HEK293 (cell line): ENCODE results near the gene CHST15.

Source experiments
- CTCF ChIA-PET: fragments of 350-600 bp; formaldehyde crosslinking; extraction: SDS; loops from one replicate; lab custom pipeline; 2021; ENCODE audit warnings: antibody characterized with exemption; lab: Yijun Ruan, JAX
- POLR2A ChIA-PET: fragments of 300-600 bp; formaldehyde crosslinking; extraction: SDS; loops from one replicate; lab custom pipeline; 2020; ENCODE audit warnings: antibody characterized with exemption, inconsistent platforms; lab: Yijun Ruan, JAX
- H3K27ac ChIP-seq: fragments of 200-500 bp; sonication (Bioruptor generic); 2 replicates; pipeline ENCODE4 v1.5.1; 2014; ENCODE audit warnings: low read depth, low read length, control low read depth, inconsistent platforms; ENCODE audit errors: extremely low read depth
- H3K36me3 ChIP-seq, 2 experiments: fragments of 200-500 bp in 1 of 2; sonication (Bioruptor generic) in 1 of 2; 1 replicate in 1 of 2; 2 replicates in 1 of 2; pipeline ENCODE4 v1.5.1; 2014 to 2017; ENCODE audit warnings: inconsistent platforms in 2 of 2, low read length in 2 of 2; ENCODE audit not compliant: control insufficient read depth in 2 of 2, insufficient read depth in 1 of 2
- H3K4me1 ChIP-seq: fragments of 200-500 bp; sonication (Bioruptor generic); 2 replicates; pipeline ENCODE4 v1.5.1; 2014; ENCODE audit warnings: mild to moderate bottlenecking, low read length, inconsistent platforms; ENCODE audit not compliant: control insufficient read depth, insufficient read depth
- H3K4me3 ChIP-seq: 2 replicates; pipeline ENCODE4 v1.5.1; 2011; ENCODE audit warnings: low read depth, mild to moderate bottlenecking, control low read depth, low read length, moderate library complexity
- H3K9me3 ChIP-seq: fragments of 200-500 bp; sonication (Bioruptor generic); 2 replicates; pipeline ENCODE4 v1.5.1; 2014; ENCODE audit warnings: low read depth, low read length, inconsistent platforms; ENCODE audit not compliant: control insufficient read depth, insufficient read depth
- BCL11B ChIP-seq: fragments of 450-650 bp; formaldehyde crosslinking; IDR thresholded peaks from 2 replicates; pipeline ENCODE4 v1.5.1; 2016; ENCODE audit warnings: low read depth, missing biosample characterization, missing genetic modification characterization
- SALL2 ChIP-seq: fragments of 450-650 bp; formaldehyde crosslinking; IDR thresholded peaks from 2 replicates; pipeline ENCODE4 v1.5.0; 2017; ENCODE audit warnings: missing biosample characterization, mild to moderate bottlenecking, missing genetic modification characterization, borderline replicate concordance
- SP2 ChIP-seq: fragments of 450-650 bp; formaldehyde crosslinking; IDR thresholded peaks from 2 replicates; pipeline ENCODE4 v1.5.1; 2016; ENCODE audit warnings: missing biosample characterization, missing genetic modification characterization
- SP3 ChIP-seq: fragments of 450-650 bp; formaldehyde crosslinking; IDR thresholded peaks from 2 replicates; pipeline ENCODE4 v1.5.1; 2016; ENCODE audit warnings: missing biosample characterization, missing genetic modification characterization
- TRIM28 ChIP-seq: IDR thresholded peaks from 2 replicates; pipeline ENCODE4 v1.6.1; 2011; ENCODE audit warnings: low read length, control low read depth, borderline replicate concordance
- ZNF132 ChIP-seq: fragments of 450-650 bp; formaldehyde crosslinking; IDR thresholded peaks from 2 replicates; pipeline ENCODE4 v1.5.1; 2017; ENCODE audit warnings: missing biosample characterization, missing genetic modification characterization, borderline replicate concordance
- ZNF155 ChIP-seq: fragments of 450-650 bp; formaldehyde crosslinking; IDR thresholded peaks from 2 replicates; pipeline ENCODE4 v1.5.1; 2016; ENCODE audit warnings: missing biosample characterization, missing genetic modification characterization
- ZNF174 ChIP-seq: fragments of 450-650 bp; formaldehyde crosslinking; IDR thresholded peaks from 2 replicates; pipeline ENCODE4 v1.5.0; 2017; ENCODE audit warnings: missing biosample characterization, mild to moderate bottlenecking, missing genetic modification characterization
- ZNF214 ChIP-seq: fragments of 450-650 bp; formaldehyde crosslinking; IDR thresholded peaks from 2 replicates; pipeline ENCODE4 v1.5.1; 2017; ENCODE audit warnings: missing biosample characterization, mild to moderate bottlenecking, missing genetic modification characterization, borderline replicate concordance
- ZNF248 ChIP-seq: fragments of 450-650 bp; formaldehyde crosslinking; IDR thresholded peaks from 2 replicates; pipeline ENCODE4 v1.5.1; 2017; ENCODE audit warnings: missing biosample characterization, missing genetic modification characterization
- ZNF266 ChIP-seq: fragments of 450-650 bp; formaldehyde crosslinking; IDR thresholded peaks from 2 replicates; pipeline ENCODE4 v1.5.1; 2016; ENCODE audit warnings: missing biosample characterization, missing genetic modification characterization, low read depth
- ZNF302 ChIP-seq: fragments of 450-650 bp; formaldehyde crosslinking; IDR thresholded peaks from 2 replicates; pipeline ENCODE4 v1.5.1; 2016; ENCODE audit warnings: missing biosample characterization, missing genetic modification characterization, low read depth
- ZNF335 ChIP-seq: fragments of 450-650 bp; formaldehyde crosslinking; conservative IDR thresholded peaks from 2 replicates; pipeline ENCODE4 v1.5.1; 2016; ENCODE audit warnings: missing biosample characterization, missing genetic modification characterization
- ZNF48 ChIP-seq: fragments of 450-650 bp; formaldehyde crosslinking; IDR thresholded peaks from 2 replicates; pipeline ENCODE4 v1.5.1; 2016; ENCODE audit warnings: missing biosample characterization, missing genetic modification characterization
- ZNF600 ChIP-seq: fragments of 450-650 bp; formaldehyde crosslinking; IDR thresholded peaks from 2 replicates; pipeline ENCODE4 v1.5.1; 2016; ENCODE audit warnings: missing biosample characterization, missing genetic modification characterization
- ZNF658 ChIP-seq: fragments of 450-650 bp; formaldehyde crosslinking; IDR thresholded peaks from 2 replicates; pipeline ENCODE4; 2016; ENCODE audit warnings: missing biosample characterization, missing genetic modification characterization
- TF ChIP-seq, protein P1 (sequence below): fragments of 450-650 bp; formaldehyde crosslinking; IDR thresholded peaks from 2 replicates; pipeline ENCODE4 v1.5.1; 2016; ENCODE audit warnings: missing biosample characterization, missing genetic modification characterization, low read depth
- TF ChIP-seq, protein P2 (sequence below): fragments of 450-650 bp; formaldehyde crosslinking; IDR thresholded peaks from 2 replicates; pipeline ENCODE4 v1.5.1; 2016; ENCODE audit warnings: missing biosample characterization, missing genetic modification characterization, borderline replicate concordance
- TF ChIP-seq, protein P3 (sequence below): fragments of 450-650 bp; formaldehyde crosslinking; IDR thresholded peaks from 2 replicates; pipeline ENCODE4 v1.5.1; 2016; ENCODE audit warnings: missing biosample characterization, missing genetic modification characterization
- TF ChIP-seq, protein P4 (sequence below): fragments of 450-650 bp; formaldehyde crosslinking; IDR thresholded peaks from 2 replicates; pipeline ENCODE4 v1.5.1; 2016; ENCODE audit warnings: missing biosample characterization, missing genetic modification characterization
- TF ChIP-seq, protein P5 (sequence below): fragments of 450-650 bp; formaldehyde crosslinking; IDR thresholded peaks from 2 replicates; pipeline ENCODE4 v1.5.1; 2016; ENCODE audit warnings: missing biosample characterization, missing genetic modification characterization, low read depth
- TF ChIP-seq, protein P6 (sequence below): fragments of 450-650 bp; formaldehyde crosslinking; IDR thresholded peaks from 2 replicates; pipeline ENCODE4 v1.5.1; 2017; ENCODE audit warnings: missing biosample characterization, missing genetic modification characterization

Gene CHST15

DNA sequence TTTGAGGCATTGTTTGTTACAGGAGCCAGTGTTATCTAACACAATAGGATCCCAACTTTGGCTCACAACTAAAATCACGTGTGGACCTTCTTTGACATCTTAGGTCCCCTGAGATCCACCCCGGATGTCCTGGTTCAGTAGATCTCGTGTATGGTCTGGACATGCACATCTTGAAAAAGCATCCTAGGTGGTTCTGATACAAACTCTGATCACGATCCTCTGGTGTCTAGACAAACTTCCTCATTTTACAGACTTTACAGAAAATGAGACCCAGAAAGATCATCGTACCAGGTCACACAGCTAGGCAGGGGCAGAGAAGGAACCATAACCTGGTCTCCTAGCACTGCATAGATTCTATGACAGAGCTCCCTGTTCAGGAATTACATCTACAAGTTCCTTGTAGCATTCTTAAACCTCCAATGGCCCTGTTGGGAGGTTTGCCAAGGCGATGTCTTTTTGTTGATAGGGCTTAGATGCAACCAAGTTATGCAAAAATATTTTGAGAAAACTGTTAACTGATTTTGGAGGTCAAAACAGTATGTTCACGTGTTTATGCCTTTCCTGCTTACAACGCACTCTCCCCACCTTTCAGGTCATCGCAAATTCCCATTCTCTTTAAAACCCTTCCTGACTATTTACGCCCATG lies 30.8 kb upstream of the CHST15 start:
- CTCF ChIA-PET = interaction anchor here (0.6 to 0.7 kb wide), 2 partner anchors 18 to 378 kb away, joined by 3 read pairs; no protein-coding TSS in a partner anchor
- TF ChIP-seq ZNF48 (tag by site-specific recombination) (no peak), ZNF174 (tag by site-specific recombination) (no peak), ZNF248 (tag by site-specific recombination) (no peak), ZNF214 (tag by site-specific recombination) (no peak), ZNF658 (no peak), ZNF266 (tag by site-specific recombination) (no peak), SP2 (tag by site-specific recombination) (no peak), ZNF132 (tag by site-specific recombination) (no peak)
- TF ChIP-seq, protein P1, sequence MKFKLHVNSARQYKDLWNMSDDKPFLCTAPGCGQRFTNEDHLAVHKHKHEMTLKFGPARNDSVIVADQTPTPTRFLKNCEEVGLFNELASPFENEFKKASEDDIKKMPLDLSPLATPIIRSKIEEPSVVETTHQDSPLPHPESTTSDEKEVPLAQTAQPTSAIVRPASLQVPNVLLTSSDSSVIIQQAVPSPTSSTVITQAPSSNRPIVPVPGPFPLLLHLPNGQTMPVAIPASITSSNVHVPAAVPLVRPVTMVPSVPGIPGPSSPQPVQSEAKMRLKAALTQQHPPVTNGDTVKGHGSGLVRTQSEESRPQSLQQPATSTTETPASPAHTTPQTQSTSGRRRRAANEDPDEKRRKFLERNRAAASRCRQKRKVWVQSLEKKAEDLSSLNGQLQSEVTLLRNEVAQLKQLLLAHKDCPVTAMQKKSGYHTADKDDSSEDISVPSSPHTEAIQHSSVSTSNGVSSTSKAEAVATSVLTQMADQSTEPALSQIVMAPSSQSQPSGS (tag by site-specific recombination) = no peak
- TF ChIP-seq, protein P2, sequence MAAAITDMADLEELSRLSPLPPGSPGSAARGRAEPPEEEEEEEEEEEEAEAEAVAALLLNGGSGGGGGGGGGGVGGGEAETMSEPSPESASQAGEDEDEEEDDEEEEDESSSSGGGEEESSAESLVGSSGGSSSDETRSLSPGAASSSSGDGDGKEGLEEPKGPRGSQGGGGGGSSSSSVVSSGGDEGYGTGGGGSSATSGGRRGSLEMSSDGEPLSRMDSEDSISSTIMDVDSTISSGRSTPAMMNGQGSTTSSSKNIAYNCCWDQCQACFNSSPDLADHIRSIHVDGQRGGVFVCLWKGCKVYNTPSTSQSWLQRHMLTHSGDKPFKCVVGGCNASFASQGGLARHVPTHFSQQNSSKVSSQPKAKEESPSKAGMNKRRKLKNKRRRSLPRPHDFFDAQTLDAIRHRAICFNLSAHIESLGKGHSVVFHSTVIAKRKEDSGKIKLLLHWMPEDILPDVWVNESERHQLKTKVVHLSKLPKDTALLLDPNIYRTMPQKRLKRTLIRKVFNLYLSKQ (tag by site-specific recombination) = no peak
- TF ChIP-seq, protein P3, sequence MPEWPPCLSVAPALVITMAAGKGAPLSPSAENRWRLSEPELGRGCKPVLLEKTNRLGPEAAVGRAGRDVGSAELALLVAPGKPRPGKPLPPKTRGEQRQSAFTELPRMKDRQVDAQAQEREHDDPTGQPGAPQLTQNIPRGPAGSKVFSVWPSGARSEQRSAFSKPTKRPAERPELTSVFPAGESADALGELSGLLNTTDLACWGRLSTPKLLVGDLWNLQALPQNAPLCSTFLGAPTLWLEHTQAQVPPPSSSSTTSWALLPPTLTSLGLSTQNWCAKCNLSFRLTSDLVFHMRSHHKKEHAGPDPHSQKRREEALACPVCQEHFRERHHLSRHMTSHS (tag by site-specific recombination) = no peak
- TF ChIP-seq, all 188 proteins: peak for 0
- no peaks in the 10 kb centered on the region for H3K4me1 ChIP-seq

DNA sequence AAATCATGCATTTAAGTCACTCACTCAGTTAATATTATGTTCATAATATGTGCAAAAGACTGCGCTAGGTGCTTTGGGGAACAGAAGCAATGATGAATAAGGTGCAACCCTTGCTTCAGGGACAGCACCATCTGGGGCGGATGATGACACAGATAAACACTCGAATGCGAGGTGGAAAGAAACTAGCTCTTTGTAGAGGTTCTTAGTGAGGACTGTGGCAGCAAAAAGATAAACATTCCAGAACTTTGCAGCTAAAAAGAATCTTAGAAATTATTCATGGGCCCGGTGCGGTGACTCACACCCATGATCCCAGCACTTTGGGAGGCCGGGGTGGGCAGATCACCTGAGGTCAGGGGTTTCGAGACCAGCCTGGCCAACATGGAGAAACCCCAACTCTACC lies 29.8 kb upstream of the CHST15 start:
- no peaks in the 10 kb centered on the region for H3K36me3 ChIP-seq
- no peak for TF ChIP-seq ZNF335
- no peak for TF ChIP-seq ZNF600 (tag by site-specific recombination)
- no peak for TF ChIP-seq SALL2 (tag by site-specific recombination)
- POLR2A ChIA-PET = no interaction called here
- CTCF ChIA-PET = interaction anchor here (0.5 kb wide), 1 partner anchor 13 kb away, joined by 4 read pairs; no protein-coding TSS in a partner anchor
- H3K9me3 ChIP-seq = no peaks in the 10 kb centered on the region
- no peak overlapping the region for H3K27ac ChIP-seq
- no peak overlapping the region for H3K4me3 ChIP-seq
- H3K4me1 ChIP-seq = no peaks in the 10 kb centered on the region

More for the DNA sequence above, 30.8 kb upstream of the CHST15 start:
- Histone ChIP-seq H3K27ac (no peak overlapping the region), H3K4me3 (no peak overlapping the region), H3K36me3 (no peaks in the 10 kb centered on the region), H3K9me3 (no peaks in the 10 kb centered on the region)
- POLR2A ChIA-PET = no interaction called here

DNA sequence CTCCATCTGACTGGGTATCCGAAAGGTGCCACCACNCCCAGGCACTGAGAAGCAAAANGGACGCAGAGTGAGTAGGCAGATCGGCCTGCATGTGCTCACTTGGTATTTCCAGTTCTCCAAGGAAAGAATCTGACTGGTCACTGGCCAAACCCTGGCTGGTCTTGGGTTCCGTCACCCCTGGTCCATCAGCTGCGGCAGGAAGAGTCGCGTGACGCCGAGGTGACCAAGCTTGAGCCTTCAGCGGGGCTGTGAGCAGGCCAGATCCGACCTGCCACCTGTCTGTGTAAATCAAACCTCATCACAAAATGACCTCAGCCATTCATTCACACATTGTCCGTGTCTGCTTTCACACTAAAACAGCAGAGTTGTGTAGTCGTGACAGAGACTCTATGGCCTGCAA lies 28.8 kb upstream of the CHST15 start:
- Histone ChIP-seq H3K4me3 (no peak overlapping the region), H3K27ac (no peak overlapping the region), H3K9me3 (no peaks in the 10 kb centered on the region), H3K36me3 (no peaks in the 10 kb centered on the region), H3K4me1 (no peaks in the 10 kb centered on the region)
- CTCF ChIA-PET = no interaction called here
- POLR2A ChIA-PET = no interaction called here
- TF ChIP-seq ZNF302 (tag by site-specific recombination) (no peak), ZNF214 (tag by site-specific recombination) (no peak), BCL11B (tag by site-specific recombination) (no peak), TRIM28 (no peak), ZNF155 (tag by site-specific recombination) (no peak), SP3 (tag by site-specific recombination) (no peak)
- TF ChIP-seq, protein P4, sequence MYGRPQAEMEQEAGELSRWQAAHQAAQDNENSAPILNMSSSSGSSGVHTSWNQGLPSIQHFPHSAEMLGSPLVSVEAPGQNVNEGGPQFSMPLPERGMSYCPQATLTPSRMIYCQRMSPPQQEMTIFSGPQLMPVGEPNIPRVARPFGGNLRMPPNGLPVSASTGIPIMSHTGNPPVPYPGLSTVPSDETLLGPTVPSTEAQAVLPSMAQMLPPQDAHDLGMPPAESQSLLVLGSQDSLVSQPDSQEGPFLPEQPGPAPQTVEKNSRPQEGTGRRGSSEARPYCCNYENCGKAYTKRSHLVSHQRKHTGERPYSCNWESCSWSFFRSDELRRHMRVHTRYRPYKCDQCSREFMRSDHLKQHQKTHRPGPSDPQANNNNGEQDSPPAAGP (tag by site-specific recombination) = no peak
- TF ChIP-seq, protein P5, sequence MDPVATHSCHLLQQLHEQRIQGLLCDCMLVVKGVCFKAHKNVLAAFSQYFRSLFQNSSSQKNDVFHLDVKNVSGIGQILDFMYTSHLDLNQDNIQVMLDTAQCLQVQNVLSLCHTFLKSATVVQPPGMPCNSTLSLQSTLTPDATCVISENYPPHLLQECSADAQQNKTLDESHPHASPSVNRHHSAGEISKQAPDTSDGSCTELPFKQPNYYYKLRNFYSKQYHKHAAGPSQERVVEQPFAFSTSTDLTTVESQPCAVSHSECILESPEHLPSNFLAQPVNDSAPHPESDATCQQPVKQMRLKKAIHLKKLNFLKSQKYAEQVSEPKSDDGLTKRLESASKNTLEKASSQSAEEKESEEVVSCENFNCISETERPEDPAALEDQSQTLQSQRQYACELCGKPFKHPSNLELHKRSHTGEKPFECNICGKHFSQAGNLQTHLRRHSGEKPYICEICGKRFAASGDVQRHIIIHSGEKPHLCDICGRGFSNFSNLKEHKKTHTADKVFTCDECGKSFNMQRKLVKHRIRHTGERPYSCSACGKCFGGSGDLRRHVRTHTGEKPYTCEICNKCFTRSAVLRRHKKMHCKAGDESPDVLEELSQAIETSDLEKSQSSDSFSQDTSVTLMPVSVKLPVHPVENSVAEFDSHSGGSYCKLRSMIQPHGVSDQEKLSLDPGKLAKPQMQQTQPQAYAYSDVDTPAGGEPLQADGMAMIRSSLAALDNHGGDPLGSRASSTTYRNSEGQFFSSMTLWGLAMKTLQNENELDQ (tag by site-specific recombination) = no peak
- TF ChIP-seq, protein P6, sequence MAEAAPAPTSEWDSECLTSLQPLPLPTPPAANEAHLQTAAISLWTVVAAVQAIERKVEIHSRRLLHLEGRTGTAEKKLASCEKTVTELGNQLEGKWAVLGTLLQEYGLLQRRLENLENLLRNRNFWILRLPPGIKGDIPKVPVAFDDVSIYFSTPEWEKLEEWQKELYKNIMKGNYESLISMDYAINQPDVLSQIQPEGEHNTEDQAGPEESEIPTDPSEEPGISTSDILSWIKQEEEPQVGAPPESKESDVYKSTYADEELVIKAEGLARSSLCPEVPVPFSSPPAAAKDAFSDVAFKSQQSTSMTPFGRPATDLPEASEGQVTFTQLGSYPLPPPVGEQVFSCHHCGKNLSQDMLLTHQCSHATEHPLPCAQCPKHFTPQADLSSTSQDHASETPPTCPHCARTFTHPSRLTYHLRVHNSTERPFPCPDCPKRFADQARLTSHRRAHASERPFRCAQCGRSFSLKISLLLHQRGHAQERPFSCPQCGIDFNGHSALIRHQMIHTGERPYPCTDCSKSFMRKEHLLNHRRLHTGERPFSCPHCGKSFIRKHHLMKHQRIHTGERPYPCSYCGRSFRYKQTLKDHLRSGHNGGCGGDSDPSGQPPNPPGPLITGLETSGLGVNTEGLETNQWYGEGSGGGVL (tag by site-specific recombination) = no peak
